ENCODE measurements around the gene TM4SF18. TPM values are rescaled to one million over a fixed set of nuclear protein-coding genes. Genes with fewer than 3 reads are reported as not detected.
A peak's percentile ranks its signal among the peaks of the same experiment; 100 is the strongest.

The TM4SF18 gene
- total RNA-seq, 1 experiment from 2014 or later: not detected

DNA sequence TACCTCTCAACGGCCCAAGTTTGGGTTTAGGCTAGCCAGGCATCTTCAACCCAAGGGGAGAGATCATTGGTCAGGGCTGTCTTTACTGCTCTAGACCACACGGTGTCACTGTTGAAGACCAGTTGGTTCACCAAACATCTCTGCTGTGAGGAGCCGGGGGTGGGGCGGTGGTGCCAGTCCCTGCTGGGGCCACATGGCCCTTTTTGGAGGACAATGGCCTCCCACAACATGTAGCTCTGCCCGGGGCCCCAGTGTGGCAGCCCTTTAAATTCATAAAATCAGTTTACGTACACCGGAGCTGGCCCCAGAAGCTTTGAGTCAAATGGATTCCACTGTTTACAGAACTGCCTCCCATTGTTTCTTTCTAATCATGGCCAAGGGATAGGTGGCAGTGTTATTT lies 19.1 kb upstream of the TM4SF18 start:
- Histone ChIP-seq H3K27me3 (ENCODE audit: insufficient read depth, low read depth) (no peaks in the 10 kb centered on the region), H3K4me1 (replicated peaks; ENCODE audit: insufficient read depth) (no peaks in the 10 kb centered on the region), H3K9me2 (ENCODE audit: insufficient read depth) (no peaks in the 10 kb centered on the region), H3K36me3 (ENCODE audit: low read depth) (no peaks in the 10 kb centered on the region), H3K4me2 (no peak overlapping the region), H3F3A (ENCODE audit: insufficient read depth, low read depth) (no peaks in the 10 kb centered on the region), H3K79me2 (ENCODE audit: low read depth) (no peaks in the 10 kb centered on the region), H2AFZ (no peak overlapping the region), H4K20me1 (ENCODE audit: insufficient read depth) (no peaks in the 10 kb centered on the region), H3K9me3 (ENCODE audit: insufficient read depth, low read depth) (0 out of 2 replicates have a peak, but pooled peaks cover 2% of the 10 kb centered on the region), H3K27ac (no peak overlapping the region), H3K4me3 (no peak overlapping the region)
- ChIA-PET POLR2A (ENCODE audit: unreplicated experiment) (interaction anchor here (0.6 to 1.0 kb wide), 5 partner anchors 20 to 397 kb away, joined by 3 to 8 read pairs (median 6); no protein-coding TSS in a partner anchor), CTCF (interaction anchor here (0.6 to 1.1 kb wide), 6 partner anchors 26 to 1982 kb away, joined by 3 to 13 read pairs (median 4); no protein-coding TSS in a partner anchor)
- peak; percentile 49 to 61 for DNase-seq
- no peak for TF ChIP-seq EZH2 (IDR thresholded peaks at IDR 0.05; ENCODE audit: low read depth)
- TF ChIP-seq, protein P1, sequence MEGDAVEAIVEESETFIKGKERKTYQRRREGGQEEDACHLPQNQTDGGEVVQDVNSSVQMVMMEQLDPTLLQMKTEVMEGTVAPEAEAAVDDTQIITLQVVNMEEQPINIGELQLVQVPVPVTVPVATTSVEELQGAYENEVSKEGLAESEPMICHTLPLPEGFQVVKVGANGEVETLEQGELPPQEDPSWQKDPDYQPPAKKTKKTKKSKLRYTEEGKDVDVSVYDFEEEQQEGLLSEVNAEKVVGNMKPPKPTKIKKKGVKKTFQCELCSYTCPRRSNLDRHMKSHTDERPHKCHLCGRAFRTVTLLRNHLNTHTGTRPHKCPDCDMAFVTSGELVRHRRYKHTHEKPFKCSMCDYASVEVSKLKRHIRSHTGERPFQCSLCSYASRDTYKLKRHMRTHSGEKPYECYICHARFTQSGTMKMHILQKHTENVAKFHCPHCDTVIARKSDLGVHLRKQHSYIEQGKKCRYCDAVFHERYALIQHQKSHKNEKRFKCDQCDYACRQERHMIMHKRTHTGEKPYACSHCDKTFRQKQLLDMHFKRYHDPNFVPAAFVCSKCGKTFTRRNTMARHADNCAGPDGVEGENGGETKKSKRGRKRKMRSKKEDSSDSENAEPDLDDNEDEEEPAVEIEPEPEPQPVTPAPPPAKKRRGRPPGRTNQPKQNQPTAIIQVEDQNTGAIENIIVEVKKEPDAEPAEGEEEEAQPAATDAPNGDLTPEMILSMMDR (conservative IDR thresholded peaks at IDR 0.05): peak; percentile 82
- intact Hi-C loops (cut with micrococcal nuclease; ENCODE audit: unreplicated experiment): loop anchor here (1.0 to 5.0 kb wide), 3 partner anchors 40 to 395 kb away; no protein-coding TSS in a partner anchor
- BruUV-seq (replicated peaks): no TSS peak

DNA sequence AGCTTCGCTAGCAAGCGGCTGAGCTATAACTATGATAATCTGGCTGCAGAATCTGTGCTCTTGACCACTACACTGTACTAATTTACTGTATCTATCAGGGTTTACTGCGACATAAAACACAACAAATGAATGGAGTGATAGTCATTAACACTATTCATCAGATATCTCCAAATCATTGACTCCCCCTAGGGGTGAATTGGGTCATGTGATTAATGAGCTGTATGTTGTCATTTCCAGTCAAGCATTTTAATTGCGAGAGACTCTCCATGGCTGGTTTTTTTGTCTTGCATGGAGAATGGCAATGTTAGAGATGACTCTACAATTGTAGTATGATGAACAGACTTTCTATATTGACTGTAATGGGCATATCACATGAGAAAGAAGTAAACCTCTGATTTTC lies 10.5 kb upstream of the TM4SF18 start:
- DNase-seq: no peak
- H3K9me3 ChIP-seq (ENCODE audit: insufficient read depth, low read depth): peaks cover 7% of the 10 kb centered on the region
- no peaks in the 10 kb centered on the region for H3K36me3 ChIP-seq (ENCODE audit: low read depth)
- peaks cover 25% of the 10 kb centered on the region for H3F3A ChIP-seq (ENCODE audit: insufficient read depth, low read depth)
- peaks cover 41% of the 10 kb centered on the region for H3K4me1 ChIP-seq (replicated peaks; ENCODE audit: insufficient read depth)
- intact Hi-C loops (cut with micrococcal nuclease; ENCODE audit: unreplicated experiment): no loop called here
- H3K4me2 ChIP-seq: no peak overlapping the region
- H3K79me2 ChIP-seq (ENCODE audit: low read depth): no peaks in the 10 kb centered on the region
- POLR2A ChIA-PET (ENCODE audit: unreplicated experiment): interaction anchor here (0.5 to 0.6 kb wide), 2 partner anchors 43 to 158 kb away, joined by 3 read pairs; no protein-coding TSS in a partner anchor
- H3K27ac ChIP-seq: no peak overlapping the region
- H4K20me1 ChIP-seq (ENCODE audit: insufficient read depth): no peaks in the 10 kb centered on the region
- H2AFZ ChIP-seq: no peak overlapping the region
- TF ChIP-seq, protein P1 (conservative IDR thresholded peaks at IDR 0.05): 0 out of 2 replicates have a peak, but pooled peaks have one; percentile 16
- TF ChIP-seq EZH2 (IDR thresholded peaks at IDR 0.05; ENCODE audit: low read depth): no peak
- H3K9me2 ChIP-seq (ENCODE audit: insufficient read depth): no peaks in the 10 kb centered on the region
- no peaks in the 10 kb centered on the region for H3K27me3 ChIP-seq (ENCODE audit: insufficient read depth, low read depth)
- no peak overlapping the region for H3K4me3 ChIP-seq
- no TSS peak for BruUV-seq (replicated peaks)
- CTCF ChIA-PET: interaction anchor here (0.9 kb wide), 1 partner anchor 44 kb away, joined by 3 read pairs; no protein-coding TSS in a partner anchor

DNA sequence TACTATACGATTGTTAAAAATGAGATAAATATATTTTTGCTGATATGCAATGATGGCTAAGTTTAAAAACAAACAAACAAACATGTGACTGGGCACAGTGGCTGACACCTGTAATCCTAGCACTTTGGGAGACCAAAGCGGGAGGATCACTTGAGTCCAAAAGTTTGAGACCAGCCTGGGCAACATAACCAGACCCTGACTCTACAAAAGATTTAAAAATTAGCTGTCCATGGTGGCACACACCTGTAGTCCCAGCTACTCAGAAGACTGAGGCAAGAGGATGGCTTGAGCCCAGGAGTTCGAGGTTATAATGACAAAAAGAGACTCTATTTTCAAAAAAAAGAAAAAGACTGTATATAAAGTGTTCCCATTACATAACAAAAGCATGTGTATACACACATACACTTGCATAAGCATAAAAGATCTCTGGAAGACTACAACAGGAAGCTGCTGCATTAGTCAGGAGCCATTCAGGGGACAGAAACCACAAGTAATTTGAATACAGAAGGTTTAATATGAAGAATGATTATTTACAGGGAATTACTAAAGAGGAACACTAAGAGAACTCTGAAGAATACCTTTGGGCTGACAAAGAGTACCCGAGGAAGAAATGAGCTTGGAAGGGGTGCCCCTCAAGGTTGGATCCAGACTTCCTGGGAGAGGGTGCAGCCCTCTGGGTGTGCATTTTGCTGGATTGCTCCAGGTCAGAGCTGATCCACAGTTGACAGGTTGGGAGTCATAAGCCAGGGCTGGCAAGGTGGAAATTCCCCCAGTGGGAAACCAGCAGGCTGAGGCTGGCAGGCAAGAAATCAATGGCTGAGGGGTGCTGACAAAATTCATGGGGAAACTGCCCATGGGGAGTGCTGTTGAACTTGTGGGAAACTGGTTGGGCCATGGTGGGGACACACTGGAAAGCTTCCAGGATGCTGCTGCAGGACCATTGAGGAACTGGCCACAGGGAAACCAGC lies 9.3 kb upstream of the TM4SF18 start:
- peak in 1 of 2 experiments; percentile 69 for DNase-seq

More for the DNA sequence above, 9.3 kb upstream of the TM4SF18 start:
- Histone ChIP-seq H3K4me2 (no peak overlapping the region), H3K4me1 (replicated peaks; ENCODE audit: insufficient read depth) (peaks cover 41% of the 10 kb centered on the region), H4K20me1 (ENCODE audit: insufficient read depth) (no peaks in the 10 kb centered on the region), H3K9me2 (ENCODE audit: insufficient read depth) (no peaks in the 10 kb centered on the region), H3K27ac (peak overlapping the region; percentile 34), H3K36me3 (ENCODE audit: low read depth) (no peaks in the 10 kb centered on the region), H3K27me3 (ENCODE audit: insufficient read depth, low read depth) (no peaks in the 10 kb centered on the region), H3K4me3 (no peak overlapping the region), H3F3A (ENCODE audit: insufficient read depth, low read depth) (peaks cover 28% of the 10 kb centered on the region), H2AFZ (no peak overlapping the region), H3K79me2 (ENCODE audit: low read depth) (no peaks in the 10 kb centered on the region), H3K9me3 (ENCODE audit: insufficient read depth, low read depth) (peaks cover 8% of the 10 kb centered on the region)
- CTCF ChIA-PET: interaction anchor here (0.6 to 0.9 kb wide), 2 partner anchors 42 to 116 kb away, joined by 3 read pairs; no protein-coding TSS in a partner anchor
- POLR2A ChIA-PET (ENCODE audit: unreplicated experiment): interaction anchor here (0.5 to 1.2 kb wide), 5 partner anchors 24 to 387 kb away, joined by 4 to 20 read pairs (median 7); no protein-coding TSS in a partner anchor
- intact Hi-C loops (cut with micrococcal nuclease; ENCODE audit: unreplicated experiment): no loop called here
- TF ChIP-seq, protein P1 (conservative IDR thresholded peaks at IDR 0.05): no peak
- TF ChIP-seq EZH2 (IDR thresholded peaks at IDR 0.05; ENCODE audit: low read depth): no peak
- BruUV-seq (replicated peaks): no TSS peak

Data from PC-9 (cell line).